ENCODE data around the gene EPB41L2. TPM values are rescaled to one million over a fixed set of nuclear protein-coding genes. Genes with fewer than 3 reads are reported as not detected.
A peak's percentile ranks its signal among the peaks of the same experiment; 100 is the strongest.

EPB41L2 gene
- total RNA-seq, 1 experiment from 2014 or later: 7.7 TPM

DNA sequence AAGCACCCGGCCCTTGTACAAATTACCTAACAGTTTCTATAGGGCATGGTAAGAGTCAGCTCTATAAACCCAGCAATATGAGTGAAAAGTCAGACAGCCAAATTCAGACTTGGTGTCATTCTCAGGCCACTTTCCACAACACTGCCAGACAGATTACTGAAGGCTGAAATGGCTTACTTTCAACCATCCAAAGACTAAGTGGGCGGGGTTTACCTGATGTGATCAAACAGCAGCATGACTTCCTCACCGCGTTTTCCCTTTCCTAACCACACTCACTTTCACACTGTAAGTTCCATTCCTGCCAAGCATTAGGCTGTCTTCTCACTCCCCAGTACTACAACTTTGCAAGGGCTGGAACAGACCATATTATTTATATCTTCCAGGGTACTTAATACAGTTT is 149.9 kb downstream of the EPB41L2 start:
- DNase-seq (ENCODE audit: low spot score): no peak

DNA sequence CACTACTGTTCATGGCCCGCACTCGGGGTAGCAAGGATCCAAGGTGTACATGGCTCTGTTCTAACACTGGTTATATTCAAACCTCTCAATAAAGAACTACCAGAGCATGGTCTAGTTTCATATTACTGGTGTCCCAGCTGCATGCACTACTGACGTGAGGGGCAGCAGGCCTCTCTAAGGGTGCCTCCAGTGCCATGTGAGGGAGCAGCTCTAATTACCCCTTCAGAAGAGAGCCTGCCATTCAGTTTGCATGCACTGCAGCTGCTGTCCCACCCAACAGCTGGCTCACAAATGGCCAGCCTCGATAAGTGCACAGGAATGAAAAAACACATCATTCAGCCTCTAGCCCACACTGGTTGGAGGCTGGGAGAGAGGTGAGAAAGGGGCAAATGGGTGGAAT is 150.6 kb downstream of the EPB41L2 start:
- DNase-seq (ENCODE audit: low spot score): no peak

DNA sequence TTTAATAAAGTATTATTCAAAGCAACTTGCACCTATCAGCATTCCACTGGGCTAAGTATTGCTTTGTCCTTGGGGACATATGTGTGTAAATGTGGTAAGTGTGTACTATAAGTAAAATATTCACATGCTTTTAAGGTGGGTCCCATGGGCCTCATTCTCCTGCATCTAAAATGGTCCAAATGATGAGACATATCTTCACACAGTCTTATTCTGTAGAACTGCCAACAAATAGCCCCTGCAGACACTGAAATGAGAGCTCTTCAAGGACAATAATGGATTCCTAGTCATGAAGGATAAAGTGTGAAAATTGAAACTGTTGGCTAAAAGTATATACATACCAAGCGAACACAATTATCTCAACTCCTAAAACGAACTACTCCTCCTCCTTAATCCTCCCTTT is 154.1 kb downstream of the EPB41L2 start:
- DNase-seq (ENCODE audit: low spot score): no peak

GRCh38 chr6:130908188-130908587 is 154.9 kb downstream of the EPB41L2 start:
- no peak for DNase-seq (ENCODE audit: low spot score)

- no peak for DNase-seq (ENCODE audit: low spot score)
Observed at GRCh38 chr6:130907687-130908086, 155.4 kb downstream of the EPB41L2 start.

GRCh38 chr6:130906736-130907381 is 156.2 kb downstream of the EPB41L2 start:
- DNase-seq (ENCODE audit: low spot score): no peak

- DNase-seq (ENCODE audit: low spot score): no peak
Observed at GRCh38 chr6:130903602-130904001, 159.4 kb downstream of the EPB41L2 start.

- DNase-seq (ENCODE audit: low spot score): no peak
Observed at GRCh38 chr6:130903007-130903406, 160.0 kb downstream of the EPB41L2 start.

GRCh38 chr6:130900913-130901312 is 162.1 kb downstream of the EPB41L2 start:
- DNase-seq (ENCODE audit: low spot score): no peak

GRCh38 chr6:130896249-130896648 is 166.8 kb downstream of the EPB41L2 start:
- DNase-seq (ENCODE audit: low spot score): no peak

GRCh38 chr6:130895516-130895915 is 167.5 kb downstream of the EPB41L2 start:
- DNase-seq (ENCODE audit: low spot score): no peak

DNA sequence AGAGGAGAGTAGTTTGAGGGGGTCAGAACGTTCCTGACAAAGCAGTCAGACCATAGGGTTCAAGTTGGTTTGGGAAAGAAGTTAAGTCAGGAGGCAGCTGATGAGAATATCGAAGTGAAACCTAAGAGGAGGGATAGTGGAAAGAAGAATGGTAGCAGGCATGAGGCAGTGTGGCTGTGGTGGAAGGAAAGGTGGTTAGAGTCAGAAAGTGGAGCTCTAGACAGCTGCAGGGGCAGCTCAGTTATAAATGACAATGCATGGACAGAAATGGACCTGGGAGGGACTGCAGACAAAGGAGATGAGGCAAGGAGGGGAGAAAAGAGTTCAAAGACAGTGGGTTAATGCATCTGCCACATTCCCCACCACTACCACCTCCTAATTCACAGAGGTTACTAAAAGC is 169.3 kb downstream of the EPB41L2 start:
- no peak for DNase-seq (ENCODE audit: low spot score)

DNA sequence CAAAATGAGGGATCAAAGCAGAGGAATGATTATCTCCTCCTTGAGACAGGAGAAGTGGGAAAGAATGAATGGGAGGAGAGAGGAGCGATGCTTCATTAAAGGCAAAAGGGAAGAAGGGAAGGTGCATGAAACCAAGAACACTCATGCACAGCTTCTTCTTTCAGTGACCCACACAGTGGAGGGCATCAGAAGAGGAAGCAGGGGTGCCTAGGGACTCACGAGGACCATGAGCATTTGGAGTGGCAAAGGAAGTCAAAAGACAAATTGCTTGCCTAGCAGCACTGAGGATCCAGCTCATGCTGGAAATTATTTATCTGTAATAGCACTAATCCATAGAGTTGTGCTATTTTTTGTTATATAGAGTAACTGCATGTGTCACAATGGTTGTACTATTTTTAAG is 169.8 kb downstream of the EPB41L2 start:
- DNase-seq (ENCODE audit: low spot score): no peak

DNA sequence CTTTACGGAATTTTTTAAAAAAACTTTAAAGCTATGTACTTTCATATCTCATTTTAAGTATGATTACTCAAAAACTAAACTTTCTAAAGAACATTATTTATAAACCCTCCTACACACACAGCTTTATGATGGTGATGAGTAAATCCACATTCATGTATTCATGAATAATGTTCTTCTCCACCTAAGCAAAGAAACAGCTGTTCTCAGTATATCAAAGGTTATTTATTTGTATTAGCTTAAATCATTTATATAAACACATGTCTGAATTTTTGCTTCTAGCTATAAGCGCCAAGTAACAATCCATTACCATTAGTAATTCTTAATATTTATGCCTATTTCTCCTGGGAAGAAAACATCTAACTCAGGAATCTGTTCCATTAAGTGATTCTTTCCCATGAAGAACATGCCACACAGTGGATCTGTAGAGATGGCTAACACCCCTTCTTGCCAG is 172.5 kb downstream of the EPB41L2 start:
- no peak for DNase-seq (ENCODE audit: low spot score)

DNA sequence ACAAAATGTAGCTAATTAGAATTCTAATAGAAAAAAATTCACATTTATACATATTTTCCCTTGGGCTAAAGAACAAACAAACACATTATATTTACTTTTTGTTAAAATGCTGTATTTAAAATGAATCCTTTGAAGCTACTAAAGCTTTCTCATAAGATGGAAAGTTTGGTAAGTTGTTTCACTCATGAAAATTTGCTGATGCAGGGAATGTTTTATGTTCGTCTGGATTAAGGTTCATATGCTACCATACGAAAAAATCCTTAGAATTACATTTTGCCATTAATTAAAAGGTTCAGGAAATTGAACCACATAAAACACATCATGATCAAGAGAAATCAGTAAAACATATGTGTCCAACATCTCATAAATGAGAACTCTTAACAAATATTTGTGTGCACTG is 173.6 kb downstream of the EPB41L2 start:
- DNase-seq (ENCODE audit: low spot score): no peak

GRCh38 chr6:130888246-130888645 is 174.8 kb downstream of the EPB41L2 start:
- DNase-seq (ENCODE audit: low spot score): no peak

- no peak for DNase-seq (ENCODE audit: low spot score)
Observed at GRCh38 chr6:130886966-130887365, 176.1 kb downstream of the EPB41L2 start.

DNA sequence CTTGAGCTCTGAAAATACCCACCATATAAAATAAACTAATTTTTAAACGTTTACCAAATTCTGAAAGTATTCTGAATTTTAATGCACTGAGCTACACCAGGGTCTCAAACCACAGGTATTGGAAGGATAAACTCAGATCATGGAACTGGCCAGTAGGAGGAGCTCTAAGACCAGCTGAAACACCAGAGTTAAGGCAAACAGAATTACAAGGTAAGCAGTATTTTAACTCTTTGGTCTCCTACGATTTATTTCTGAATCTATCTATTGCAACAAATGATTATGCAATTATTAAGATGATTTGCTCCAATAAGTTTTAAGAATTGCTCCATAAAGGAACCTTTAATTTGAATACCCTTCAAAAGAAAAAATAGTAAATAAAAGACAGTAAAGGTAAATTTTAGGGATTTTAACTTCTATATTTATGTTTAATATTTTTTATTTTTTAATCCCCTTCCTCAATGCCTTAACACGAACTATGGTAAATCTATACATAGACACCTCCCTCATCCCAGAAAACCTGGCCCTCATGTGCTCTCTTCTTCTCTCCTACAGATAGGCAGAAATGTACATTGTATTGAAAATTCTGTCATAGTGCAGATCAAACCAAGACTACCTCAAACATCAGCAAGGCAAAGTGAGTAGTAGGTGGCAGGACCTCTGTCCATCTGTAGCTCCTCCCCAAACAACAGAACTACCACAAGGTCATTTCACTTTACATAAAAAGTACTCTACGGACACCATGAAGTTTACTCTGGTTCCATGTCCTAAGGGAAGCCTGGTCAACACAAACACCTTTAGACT is 177.5 kb downstream of the EPB41L2 start:
- peak; percentile 47 for DNase-seq (ENCODE audit: low spot score)

DNA sequence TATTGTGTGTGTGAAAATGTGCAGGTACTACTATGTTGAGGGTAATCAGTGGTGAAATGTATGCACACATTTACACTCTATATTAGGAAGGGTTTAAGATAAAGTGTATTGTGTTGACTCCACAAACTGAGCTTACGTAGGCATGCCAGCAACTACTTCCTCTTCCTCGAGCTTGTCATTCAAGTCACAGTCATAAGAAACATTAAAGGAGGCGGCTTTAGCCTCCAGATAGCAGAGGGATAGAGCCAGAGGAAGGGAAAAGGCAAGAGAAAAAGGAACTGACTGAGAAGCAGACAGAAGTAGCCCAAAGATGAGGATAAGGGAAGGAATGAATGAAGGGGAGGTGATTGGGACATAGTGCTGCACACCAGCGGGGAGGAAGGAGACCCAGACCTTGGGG is 180.7 kb downstream of the EPB41L2 start:
- DNase-seq (ENCODE audit: low spot score): no peak

- no peak for DNase-seq (ENCODE audit: low spot score)
Observed at GRCh38 chr6:130879826-130880225, 183.2 kb downstream of the EPB41L2 start.

GRCh38 chr6:130873746-130874145 is 189.3 kb downstream of the EPB41L2 start:
- DNase-seq (ENCODE audit: low spot score): no peak

DNA sequence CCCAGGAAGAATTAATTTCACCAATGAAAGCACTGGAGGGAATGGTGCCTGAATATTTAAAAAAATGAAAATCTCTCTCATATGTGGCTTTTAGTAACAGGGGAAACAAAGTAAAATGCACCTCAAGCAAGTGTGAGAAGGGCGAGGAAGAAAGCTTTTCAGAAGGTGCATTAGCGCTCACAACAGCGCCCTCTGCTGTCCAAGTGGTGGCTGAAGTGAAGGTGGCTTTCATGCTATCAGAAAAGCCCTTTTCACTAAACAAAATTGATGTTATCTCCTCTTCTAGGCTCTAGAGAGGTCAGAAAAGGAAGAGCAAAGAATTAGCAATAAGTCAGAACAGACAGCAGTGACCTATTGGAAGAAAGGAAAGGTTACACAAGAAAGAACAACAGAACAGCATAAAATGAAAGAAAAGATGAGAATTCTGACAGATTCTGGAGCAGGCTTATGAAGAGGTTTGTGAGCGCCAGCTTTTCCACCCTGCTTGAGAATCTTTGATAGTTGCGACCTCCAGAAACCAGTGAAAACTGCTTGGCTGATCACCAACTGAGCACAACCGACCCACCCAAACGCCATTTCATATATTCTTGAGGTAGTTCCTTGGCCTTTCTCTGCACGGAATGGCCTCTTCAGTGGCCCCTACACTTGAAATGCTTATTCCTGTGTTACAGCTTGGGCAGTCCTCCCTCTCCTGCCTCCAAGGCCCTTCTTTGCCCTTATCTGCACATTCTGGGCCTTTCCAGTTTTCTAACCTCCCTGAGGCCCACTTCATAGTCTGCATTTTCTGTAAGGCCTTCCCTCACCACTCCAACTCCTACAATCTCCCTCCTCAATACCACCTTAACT is 190.6 kb downstream of the EPB41L2 start:
- DNase-seq (ENCODE audit: low spot score): peak; percentile 17
